Stimulated activated naive CD8-positive, alpha-beta T cell treated with anti-CD3 and anti-CD28 coated beads, Interleukin-15, Interleukin-2, amounts not matched to agents 100 ng/mL and 50 ng/mL, for 24 hours (primary cell): Measurements from ENCODE around the gene DHX36.
A peak's percentile ranks its signal among the peaks of the same experiment; 100 is the strongest.

ENCODE experiments used
- H3K27ac Mint-ChIP-seq: one replicate; pipeline ENCODE4 v1.8.0; 2021; ENCODE audit warnings: mild to moderate bottlenecking, mixed read lengths
- H3K27me3 Mint-ChIP-seq: one replicate; pipeline ENCODE4 v1.8.0; 2021; ENCODE audit warnings: mixed read lengths
- H3K36me3 Mint-ChIP-seq: one replicate; pipeline ENCODE4 v1.8.0; 2021; ENCODE audit warnings: low read depth, mixed read lengths
- H3K4me1 Mint-ChIP-seq: one replicate; pipeline ENCODE4 v1.8.0; 2021; ENCODE audit warnings: low read depth, mixed read lengths
- H3K4me3 Mint-ChIP-seq: one replicate; pipeline ENCODE4 v1.8.0; 2021; ENCODE audit warnings: mild to moderate bottlenecking, mixed read lengths
- H3K9me3 Mint-ChIP-seq: one replicate; pipeline ENCODE4 v1.8.0; 2021; ENCODE audit warnings: mixed read lengths

Gene DHX36, protein sequence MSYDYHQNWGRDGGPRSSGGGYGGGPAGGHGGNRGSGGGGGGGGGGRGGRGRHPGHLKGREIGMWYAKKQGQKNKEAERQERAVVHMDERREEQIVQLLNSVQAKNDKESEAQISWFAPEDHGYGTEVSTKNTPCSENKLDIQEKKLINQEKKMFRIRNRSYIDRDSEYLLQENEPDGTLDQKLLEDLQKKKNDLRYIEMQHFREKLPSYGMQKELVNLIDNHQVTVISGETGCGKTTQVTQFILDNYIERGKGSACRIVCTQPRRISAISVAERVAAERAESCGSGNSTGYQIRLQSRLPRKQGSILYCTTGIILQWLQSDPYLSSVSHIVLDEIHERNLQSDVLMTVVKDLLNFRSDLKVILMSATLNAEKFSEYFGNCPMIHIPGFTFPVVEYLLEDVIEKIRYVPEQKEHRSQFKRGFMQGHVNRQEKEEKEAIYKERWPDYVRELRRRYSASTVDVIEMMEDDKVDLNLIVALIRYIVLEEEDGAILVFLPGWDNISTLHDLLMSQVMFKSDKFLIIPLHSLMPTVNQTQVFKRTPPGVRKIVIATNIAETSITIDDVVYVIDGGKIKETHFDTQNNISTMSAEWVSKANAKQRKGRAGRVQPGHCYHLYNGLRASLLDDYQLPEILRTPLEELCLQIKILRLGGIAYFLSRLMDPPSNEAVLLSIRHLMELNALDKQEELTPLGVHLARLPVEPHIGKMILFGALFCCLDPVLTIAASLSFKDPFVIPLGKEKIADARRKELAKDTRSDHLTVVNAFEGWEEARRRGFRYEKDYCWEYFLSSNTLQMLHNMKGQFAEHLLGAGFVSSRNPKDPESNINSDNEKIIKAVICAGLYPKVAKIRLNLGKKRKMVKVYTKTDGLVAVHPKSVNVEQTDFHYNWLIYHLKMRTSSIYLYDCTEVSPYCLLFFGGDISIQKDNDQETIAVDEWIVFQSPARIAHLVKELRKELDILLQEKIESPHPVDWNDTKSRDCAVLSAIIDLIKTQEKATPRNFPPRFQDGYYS

DNA sequence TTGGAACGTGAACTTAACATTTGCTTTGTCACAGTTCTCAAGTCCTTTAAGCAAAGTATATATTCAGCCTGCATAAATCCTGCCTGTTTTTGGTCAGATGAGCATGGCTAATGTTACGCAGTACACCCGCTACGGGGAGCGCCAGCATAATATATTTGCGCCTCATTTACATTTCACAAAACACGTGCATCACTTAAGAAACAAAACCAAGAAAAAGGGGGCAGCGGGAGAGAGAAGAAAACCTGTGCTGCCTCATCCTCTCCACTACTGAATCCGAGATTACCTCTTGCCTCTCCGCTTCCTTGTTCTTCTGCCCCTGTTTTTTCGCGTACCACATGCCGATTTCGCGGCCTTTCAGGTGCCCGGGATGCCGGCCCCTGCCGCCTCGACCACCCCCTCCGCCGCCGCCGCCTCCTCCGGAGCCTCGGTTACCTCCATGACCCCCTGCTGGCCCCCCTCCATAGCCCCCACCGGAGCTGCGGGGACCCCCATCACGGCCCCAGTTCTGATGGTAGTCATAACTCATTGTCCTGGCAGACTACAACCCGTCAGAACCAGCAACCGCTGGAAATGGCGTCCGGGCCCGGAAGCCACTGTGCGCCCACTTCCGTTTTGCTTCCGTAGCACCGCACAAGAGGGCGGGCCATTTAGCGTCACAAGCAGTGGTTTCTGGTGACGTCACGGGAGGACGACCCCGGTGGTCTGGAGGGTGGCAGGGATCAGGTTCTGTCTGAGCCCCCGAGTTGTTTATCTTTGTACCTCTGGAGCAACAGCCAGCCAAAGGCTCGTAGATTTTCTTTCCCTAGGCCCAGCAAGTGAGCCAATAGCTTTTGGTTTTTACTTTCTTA is at the start of gene DHX36:
Gene DHX36 (minus strand): TSS at position 597 of the 848 bp plus-strand sequence. CDS start 71 bp downstream, at position 526.
- H3K4me3 Mint-ChIP-seq = peak within 1 kb of the TSS; percentile 27
- H3K9me3 Mint-ChIP-seq = no peaks in the 10 kb centered on the region
- peaks cover 4% of the 10 kb centered on the region for H3K27me3 Mint-ChIP-seq
- peak within 1 kb of the TSS; percentile 97 for H3K27ac Mint-ChIP-seq
- peaks cover 13% of the 10 kb centered on the region for H3K36me3 Mint-ChIP-seq
- peaks cover 28% of the 10 kb centered on the region for H3K4me1 Mint-ChIP-seq

- Mint-ChIP-seq H3K27me3 (peaks cover 8% of the 10 kb centered on the region), H3K4me1 (no peaks in the 10 kb centered on the region), H3K36me3 (no peaks in the 10 kb centered on the region), H3K4me3 (no peak overlapping the region), H3K9me3 (peaks cover 3% of the 10 kb centered on the region), H3K27ac (no peak overlapping the region)
These were observed 42.9 kb upstream of the DHX36 start for GRCh38 chr3:154367221-154367620.

GRCh38 chr3:154364849-154365248 is 40.6 kb upstream of the DHX36 start:
- Mint-ChIP-seq H3K4me3 (no peak overlapping the region), H3K27ac (no peak overlapping the region), H3K4me1 (no peaks in the 10 kb centered on the region), H3K36me3 (no peaks in the 10 kb centered on the region), H3K27me3 (peaks cover 12% of the 10 kb centered on the region), H3K9me3 (peaks cover 3% of the 10 kb centered on the region)

- Mint-ChIP-seq H3K4me3 (no peak overlapping the region), H3K27me3 (peaks cover 14% of the 10 kb centered on the region), H3K4me1 (no peaks in the 10 kb centered on the region)
These were observed 36.8 kb upstream of the DHX36 start for GRCh38 chr3:154361099-154361498.

GRCh38 chr3:154356009-154356408 is 31.7 kb upstream of the DHX36 start:
- Mint-ChIP-seq H3K36me3 (no peaks in the 10 kb centered on the region), H3K4me3 (no peak overlapping the region), H3K27me3 (peaks cover 10% of the 10 kb centered on the region), H3K4me1 (no peaks in the 10 kb centered on the region), H3K27ac (no peak overlapping the region), H3K9me3 (no peaks in the 10 kb centered on the region)

More at GRCh38 chr3:154361099-154361498, 36.8 kb upstream of the DHX36 start:
- Mint-ChIP-seq H3K36me3 (no peaks in the 10 kb centered on the region), H3K27ac (no peak overlapping the region), H3K9me3 (no peaks in the 10 kb centered on the region)

DNA sequence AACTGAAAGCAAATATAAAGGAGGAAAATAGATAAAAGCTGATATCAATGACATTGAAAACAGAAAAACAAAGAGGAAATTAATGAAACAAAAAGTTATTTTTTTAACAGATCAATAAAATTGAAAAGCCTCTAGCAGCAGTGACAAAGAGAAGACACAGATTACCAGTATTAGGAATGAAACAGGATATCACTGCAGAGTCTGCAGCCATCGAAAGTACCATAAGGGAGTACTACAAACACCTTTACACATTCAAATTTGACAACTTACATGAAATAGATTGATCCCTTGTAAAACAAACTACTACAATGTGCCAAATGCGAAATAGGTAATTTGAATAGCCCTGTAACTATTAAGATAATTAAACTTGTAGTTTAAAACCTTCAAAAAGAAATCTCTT is 24.9 kb upstream of the DHX36 start:
- peaks cover 35% of the 10 kb centered on the region for H3K27me3 Mint-ChIP-seq
- H3K9me3 Mint-ChIP-seq = no peaks in the 10 kb centered on the region
- H3K36me3 Mint-ChIP-seq = no peaks in the 10 kb centered on the region
- H3K4me1 Mint-ChIP-seq = no peaks in the 10 kb centered on the region
- no peak overlapping the region for H3K27ac Mint-ChIP-seq
- H3K4me3 Mint-ChIP-seq = no peak overlapping the region

DNA sequence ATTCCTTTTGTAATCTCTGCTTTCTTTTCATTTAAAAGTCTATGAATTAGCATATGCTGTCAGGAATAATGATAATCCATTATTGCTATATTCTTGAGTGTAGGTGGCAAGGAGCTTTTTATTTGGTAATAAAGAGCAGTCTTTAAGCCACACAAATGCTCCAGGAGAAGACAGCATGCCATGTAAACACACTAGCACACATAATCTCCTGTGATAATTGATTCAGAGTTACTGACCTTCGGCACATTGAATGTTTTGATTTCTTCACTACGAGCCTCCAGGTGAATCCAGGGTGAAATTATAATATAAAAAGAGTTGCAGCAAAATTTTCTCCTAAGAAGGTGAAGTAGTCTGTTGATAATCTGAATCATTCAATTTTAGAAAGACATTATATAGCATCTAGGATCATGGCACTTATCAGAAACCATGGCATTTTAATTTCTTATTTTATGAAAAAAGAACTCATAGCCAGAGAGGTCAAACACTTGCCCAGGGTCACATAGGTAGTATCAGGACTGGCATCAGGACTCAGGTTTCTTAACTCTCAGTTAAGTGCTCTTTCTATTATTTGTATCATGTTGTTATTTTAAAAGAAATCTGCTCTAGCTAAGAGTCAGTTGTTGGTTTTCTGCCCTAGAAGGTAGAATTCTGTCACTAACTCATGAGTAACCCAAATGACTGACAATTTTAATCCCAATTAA is 21.3 kb upstream of the DHX36 start:
- peaks cover 39% of the 10 kb centered on the region for H3K27me3 Mint-ChIP-seq
- H3K4me3 Mint-ChIP-seq = no peak overlapping the region
- no peak overlapping the region for H3K27ac Mint-ChIP-seq
- H3K9me3 Mint-ChIP-seq = no peaks in the 10 kb centered on the region
- no peaks in the 10 kb centered on the region for H3K36me3 Mint-ChIP-seq
- no peaks in the 10 kb centered on the region for H3K4me1 Mint-ChIP-seq

DNA sequence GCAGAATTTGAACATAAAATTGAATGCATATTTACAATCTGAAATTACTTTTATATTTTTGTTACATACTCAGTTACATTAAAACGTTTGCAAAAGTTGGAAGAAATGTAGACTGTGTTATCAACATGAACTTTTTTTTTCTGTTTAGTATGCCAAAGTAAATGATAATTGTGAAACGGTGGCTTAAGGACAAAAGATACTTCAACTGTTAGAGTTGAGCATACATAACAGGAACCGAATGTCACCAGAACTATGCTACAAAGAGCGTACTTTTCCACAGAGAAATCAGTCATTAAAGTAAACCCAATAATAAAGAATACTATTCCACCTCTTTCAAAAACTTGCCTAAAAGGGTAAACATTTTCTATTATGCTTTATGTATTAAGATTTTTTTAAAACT is 14.3 kb upstream of the DHX36 start:
- Mint-ChIP-seq H3K36me3 (no peaks in the 10 kb centered on the region), H3K4me3 (no peak overlapping the region), H3K4me1 (no peaks in the 10 kb centered on the region), H3K27me3 (peaks cover 24% of the 10 kb centered on the region), H3K9me3 (no peaks in the 10 kb centered on the region), H3K27ac (no peak overlapping the region)

- H3K27me3 Mint-ChIP-seq = peaks cover 19% of the 10 kb centered on the region
- H3K4me1 Mint-ChIP-seq = no peaks in the 10 kb centered on the region
- H3K36me3 Mint-ChIP-seq = no peaks in the 10 kb centered on the region
- H3K27ac Mint-ChIP-seq = no peak overlapping the region
- H3K4me3 Mint-ChIP-seq = no peak overlapping the region
- H3K9me3 Mint-ChIP-seq = no peaks in the 10 kb centered on the region
These were observed 13.7 kb upstream of the DHX36 start for GRCh38 chr3:154338008-154338407.

DNA sequence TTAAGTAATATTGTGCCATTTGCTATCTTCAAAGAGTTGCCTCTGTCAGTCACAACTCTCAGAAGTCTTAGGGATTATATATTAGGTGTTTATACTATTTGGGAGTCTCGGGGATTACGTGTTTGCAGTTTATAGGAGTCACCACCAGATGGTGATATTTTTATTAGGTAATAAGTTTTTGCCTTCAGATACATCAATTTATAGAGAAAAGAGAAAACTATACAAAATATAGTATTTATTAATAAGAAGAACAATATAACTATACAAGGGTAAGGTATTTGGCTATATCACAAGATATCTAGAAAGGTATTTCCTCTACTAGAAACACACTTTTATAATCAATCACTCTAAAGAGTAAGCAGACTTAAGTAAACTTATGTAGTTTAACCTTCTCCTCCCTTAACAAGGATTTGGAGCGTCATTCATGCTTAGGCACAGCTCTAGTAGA is 10.7 kb upstream of the DHX36 start:
- Mint-ChIP-seq H3K27me3 (peaks cover 10% of the 10 kb centered on the region), H3K9me3 (no peaks in the 10 kb centered on the region), H3K27ac (no peak overlapping the region), H3K4me3 (no peak overlapping the region), H3K4me1 (no peaks in the 10 kb centered on the region), H3K36me3 (no peaks in the 10 kb centered on the region)

DNA sequence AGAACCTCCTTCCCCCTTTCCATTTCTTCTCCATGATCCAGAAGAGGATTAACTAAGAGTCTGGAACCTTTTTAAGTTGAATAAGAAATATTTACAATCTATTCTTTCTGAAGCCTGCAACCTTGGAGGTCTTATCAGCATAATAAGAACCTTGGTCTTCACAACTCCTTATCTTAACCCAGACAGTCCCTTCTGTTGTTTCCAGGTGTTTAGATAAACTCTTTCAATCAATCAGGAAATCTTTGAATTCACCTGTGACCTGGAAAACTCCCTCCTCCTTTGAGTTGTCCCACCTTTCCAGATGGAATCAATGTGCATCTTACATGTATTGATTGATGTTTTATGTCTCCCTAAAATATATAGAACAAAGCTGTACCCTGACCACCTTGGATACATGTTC is 3.6 kb upstream of the DHX36 start:
- Mint-ChIP-seq H3K4me1 (peaks cover 14% of the 10 kb centered on the region), H3K27me3 (peaks cover 4% of the 10 kb centered on the region), H3K27ac (no peak overlapping the region), H3K4me3 (no peak overlapping the region), H3K36me3 (no peaks in the 10 kb centered on the region), H3K9me3 (no peaks in the 10 kb centered on the region)

- peak overlapping the region; percentile 97 for H3K27ac Mint-ChIP-seq
- H3K4me3 Mint-ChIP-seq = no peak overlapping the region
- H3K27me3 Mint-ChIP-seq = peaks cover 4% of the 10 kb centered on the region
- H3K9me3 Mint-ChIP-seq = no peaks in the 10 kb centered on the region
- H3K4me1 Mint-ChIP-seq = peaks cover 28% of the 10 kb centered on the region
- H3K36me3 Mint-ChIP-seq = peaks cover 13% of the 10 kb centered on the region
These were observed 632 bp upstream of the DHX36 start for GRCh38 chr3:154324919-154325318.

- H3K4me3 Mint-ChIP-seq = peak overlapping the region; percentile 42
- H3K36me3 Mint-ChIP-seq = peaks cover 54% of the 10 kb centered on the region
- no peaks in the 10 kb centered on the region for H3K9me3 Mint-ChIP-seq
- H3K4me1 Mint-ChIP-seq = peaks cover 6% of the 10 kb centered on the region
- H3K27me3 Mint-ChIP-seq = no peaks in the 10 kb centered on the region
- H3K27ac Mint-ChIP-seq = peak overlapping the region; percentile 61
These were observed 7.1 kb downstream of the DHX36 start for GRCh38 chr3:154316974-154317767.
